HEK293T (cell line): ENCODE results near the gene IRX3.

Experiments used
- CTBP1 ChIP-seq: fragments of 450-650 bp; IDR thresholded peaks from 2 replicates; pipeline ENCODE4 v1.6.1; 2016; ENCODE audit warnings: borderline replicate concordance
- FOXK2 ChIP-seq: fragments of 450-650 bp; IDR thresholded peaks from 2 replicates; pipeline ENCODE4 v1.6.1; 2016; ENCODE audit warnings: mild to moderate bottlenecking
- SUZ12 ChIP-seq: fragments of 450-650 bp; IDR thresholded peaks from 2 replicates; pipeline ENCODE4 v1.6.1; 2016; ENCODE audit warnings: mild to moderate bottlenecking
- ZNF384 ChIP-seq: fragments of 450-650 bp; IDR thresholded peaks from 2 replicates; pipeline ENCODE4 v1.6.1; 2016

GRCh38 chr16:54313789-54314188 lies 27.2 kb upstream of the IRX3 start:
- TF ChIP-seq FOXK2 (no peak), SUZ12 (no peak), CTBP1 (no peak), ZNF384 (no peak)
